H1 (cell line): ENCODE data around the gene FOXC2. TPM values are rescaled to one million over a fixed set of nuclear protein-coding genes. Genes with fewer than 3 reads are reported as not detected.

Source experiments
- MAFK ChIP-seq: IDR thresholded peaks from 2 replicates; pipeline ENCODE4 v1.6.1; 2012; ENCODE audit warnings: low read depth, mild to moderate bottlenecking, improper control_type of control experiment, low read length
- SIRT6 ChIP-seq: IDR thresholded peaks from one replicate; pipeline ENCODE4 v1.7.1; 2012; ENCODE audit warnings: low read length, inconsistent platforms
- TBP ChIP-seq: IDR thresholded peaks from 2 replicates; pipeline ENCODE4 v1.6.1; 2011; ENCODE audit warnings: low read depth, low read length, improper control_type of control experiment
- YY1 ChIP-seq: IDR thresholded peaks from 2 replicates; pipeline ENCODE4 v1.6.1; 2011; ENCODE audit warnings: low read depth, mild to moderate bottlenecking, low read length
- polyA plus RNA-seq, 7 experiments: library from polyadenylated mRNA; depleted of rRNA in 3 of 7; stranded (reverse) in 5 of 7; unstranded in 2 of 7; fragments of >200 nt in 5 of 7; fragments of 200-250 nt in 2 of 7; gene quantifications; 1 replicate in 5 of 7; 2 replicates in 1 of 7; 4 replicates in 1 of 7; pipeline versions ENCODE4 v1.2.1 to v1.2.3, GENCODE V29; 2011 to 2013; ENCODE audit warnings: missing spikeins in 2 of 7, mixed read lengths in 2 of 7
- total RNA-seq: library from RNA; stranded (reverse); fragmentation: NEBNext Ultra II Directional; extraction: Animal tissue kit (Norgen Biotek cat#: 25700); gene quantifications from 2 replicates; pipeline ENCODE4 v1.2.1, GENCODE V29; 2021
- TF ChIP-seq, protein P1 (sequence below): fragments of 300-600 bp; sonication (generic); IDR thresholded peaks from 2 replicates; pipeline ENCODE4 v1.7.1; 2012; ENCODE audit warnings: low read length, moderate library complexity, mild to moderate bottlenecking, inconsistent platforms; ENCODE audit not compliant: insufficient replicate concordance

Gene FOXC2
- total and polyA plus RNA-seq, 2 of the 8 experiments (the other 6 are each of a cell fraction or from before 2014, with no cell fraction given): 0.09 TPM; not detected in 1

DNA sequence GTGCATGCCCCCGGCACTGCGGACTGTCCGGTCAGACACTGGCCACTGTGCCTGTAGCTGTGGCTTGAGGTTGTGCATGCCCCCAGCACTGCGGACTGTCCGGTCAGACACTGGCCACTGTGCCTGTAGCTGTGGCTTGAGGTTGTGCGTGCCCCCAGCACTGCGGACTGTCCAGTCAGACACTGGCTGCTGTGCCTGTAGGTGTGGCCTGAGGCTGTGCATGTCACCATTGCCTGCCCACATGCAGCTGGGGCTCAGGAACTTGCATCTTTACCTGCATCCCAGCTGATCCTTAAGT is 16.8 kb upstream of the FOXC2 start (continued):
- TF ChIP-seq, protein P1, sequence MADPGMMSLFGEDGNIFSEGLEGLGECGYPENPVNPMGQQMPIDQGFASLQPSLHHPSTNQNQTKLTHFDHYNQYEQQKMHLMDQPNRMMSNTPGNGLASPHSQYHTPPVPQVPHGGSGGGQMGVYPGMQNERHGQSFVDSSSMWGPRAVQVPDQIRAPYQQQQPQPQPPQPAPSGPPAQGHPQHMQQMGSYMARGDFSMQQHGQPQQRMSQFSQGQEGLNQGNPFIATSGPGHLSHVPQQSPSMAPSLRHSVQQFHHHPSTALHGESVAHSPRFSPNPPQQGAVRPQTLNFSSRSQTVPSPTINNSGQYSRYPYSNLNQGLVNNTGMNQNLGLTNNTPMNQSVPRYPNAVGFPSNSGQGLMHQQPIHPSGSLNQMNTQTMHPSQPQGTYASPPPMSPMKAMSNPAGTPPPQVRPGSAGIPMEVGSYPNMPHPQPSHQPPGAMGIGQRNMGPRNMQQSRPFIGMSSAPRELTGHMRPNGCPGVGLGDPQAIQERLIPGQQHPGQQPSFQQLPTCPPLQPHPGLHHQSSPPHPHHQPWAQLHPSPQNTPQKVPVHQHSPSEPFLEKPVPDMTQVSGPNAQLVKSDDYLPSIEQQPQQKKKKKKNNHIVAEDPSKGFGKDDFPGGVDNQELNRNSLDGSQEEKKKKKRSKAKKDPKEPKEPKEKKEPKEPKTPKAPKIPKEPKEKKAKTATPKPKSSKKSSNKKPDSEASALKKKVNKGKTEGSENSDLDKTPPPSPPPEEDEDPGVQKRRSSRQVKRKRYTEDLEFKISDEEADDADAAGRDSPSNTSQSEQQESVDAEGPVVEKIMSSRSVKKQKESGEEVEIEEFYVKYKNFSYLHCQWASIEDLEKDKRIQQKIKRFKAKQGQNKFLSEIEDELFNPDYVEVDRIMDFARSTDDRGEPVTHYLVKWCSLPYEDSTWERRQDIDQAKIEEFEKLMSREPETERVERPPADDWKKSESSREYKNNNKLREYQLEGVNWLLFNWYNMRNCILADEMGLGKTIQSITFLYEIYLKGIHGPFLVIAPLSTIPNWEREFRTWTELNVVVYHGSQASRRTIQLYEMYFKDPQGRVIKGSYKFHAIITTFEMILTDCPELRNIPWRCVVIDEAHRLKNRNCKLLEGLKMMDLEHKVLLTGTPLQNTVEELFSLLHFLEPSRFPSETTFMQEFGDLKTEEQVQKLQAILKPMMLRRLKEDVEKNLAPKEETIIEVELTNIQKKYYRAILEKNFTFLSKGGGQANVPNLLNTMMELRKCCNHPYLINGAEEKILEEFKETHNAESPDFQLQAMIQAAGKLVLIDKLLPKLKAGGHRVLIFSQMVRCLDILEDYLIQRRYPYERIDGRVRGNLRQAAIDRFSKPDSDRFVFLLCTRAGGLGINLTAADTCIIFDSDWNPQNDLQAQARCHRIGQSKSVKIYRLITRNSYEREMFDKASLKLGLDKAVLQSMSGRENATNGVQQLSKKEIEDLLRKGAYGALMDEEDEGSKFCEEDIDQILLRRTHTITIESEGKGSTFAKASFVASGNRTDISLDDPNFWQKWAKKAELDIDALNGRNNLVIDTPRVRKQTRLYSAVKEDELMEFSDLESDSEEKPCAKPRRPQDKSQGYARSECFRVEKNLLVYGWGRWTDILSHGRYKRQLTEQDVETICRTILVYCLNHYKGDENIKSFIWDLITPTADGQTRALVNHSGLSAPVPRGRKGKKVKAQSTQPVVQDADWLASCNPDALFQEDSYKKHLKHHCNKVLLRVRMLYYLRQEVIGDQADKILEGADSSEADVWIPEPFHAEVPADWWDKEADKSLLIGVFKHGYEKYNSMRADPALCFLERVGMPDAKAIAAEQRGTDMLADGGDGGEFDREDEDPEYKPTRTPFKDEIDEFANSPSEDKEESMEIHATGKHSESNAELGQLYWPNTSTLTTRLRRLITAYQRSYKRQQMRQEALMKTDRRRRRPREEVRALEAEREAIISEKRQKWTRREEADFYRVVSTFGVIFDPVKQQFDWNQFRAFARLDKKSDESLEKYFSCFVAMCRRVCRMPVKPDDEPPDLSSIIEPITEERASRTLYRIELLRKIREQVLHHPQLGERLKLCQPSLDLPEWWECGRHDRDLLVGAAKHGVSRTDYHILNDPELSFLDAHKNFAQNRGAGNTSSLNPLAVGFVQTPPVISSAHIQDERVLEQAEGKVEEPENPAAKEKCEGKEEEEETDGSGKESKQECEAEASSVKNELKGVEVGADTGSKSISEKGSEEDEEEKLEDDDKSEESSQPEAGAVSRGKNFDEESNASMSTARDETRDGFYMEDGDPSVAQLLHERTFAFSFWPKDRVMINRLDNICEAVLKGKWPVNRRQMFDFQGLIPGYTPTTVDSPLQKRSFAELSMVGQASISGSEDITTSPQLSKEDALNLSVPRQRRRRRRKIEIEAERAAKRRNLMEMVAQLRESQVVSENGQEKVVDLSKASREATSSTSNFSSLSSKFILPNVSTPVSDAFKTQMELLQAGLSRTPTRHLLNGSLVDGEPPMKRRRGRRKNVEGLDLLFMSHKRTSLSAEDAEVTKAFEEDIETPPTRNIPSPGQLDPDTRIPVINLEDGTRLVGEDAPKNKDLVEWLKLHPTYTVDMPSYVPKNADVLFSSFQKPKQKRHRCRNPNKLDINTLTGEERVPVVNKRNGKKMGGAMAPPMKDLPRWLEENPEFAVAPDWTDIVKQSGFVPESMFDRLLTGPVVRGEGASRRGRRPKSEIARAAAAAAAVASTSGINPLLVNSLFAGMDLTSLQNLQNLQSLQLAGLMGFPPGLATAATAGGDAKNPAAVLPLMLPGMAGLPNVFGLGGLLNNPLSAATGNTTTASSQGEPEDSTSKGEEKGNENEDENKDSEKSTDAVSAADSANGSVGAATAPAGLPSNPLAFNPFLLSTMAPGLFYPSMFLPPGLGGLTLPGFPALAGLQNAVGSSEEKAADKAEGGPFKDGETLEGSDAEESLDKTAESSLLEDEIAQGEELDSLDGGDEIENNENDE: no peak
- TF ChIP-seq MAFK: no peak
- TF ChIP-seq SIRT6: no peak
- no peak for TF ChIP-seq YY1
- no peak for TF ChIP-seq TBP
